Fibroblast of villous mesenchyme (primary cell): ENCODE measurements around the gene HIF3A. TPM values are rescaled to one million over a fixed set of nuclear protein-coding genes. Genes with fewer than 3 reads are reported as not detected.
A peak's percentile ranks its signal among the peaks of the same experiment; 100 is the strongest.
"Not testable (repeated sequence)": the region's sequence is repeated elsewhere in the genome, so short reads cannot be mapped to it uniquely, and the experiment has no call there.

Source experiments
- DNase-seq: peaks from one replicate; pipeline ENCODE4 v3.0.0-alpha.2; 2010; ENCODE audit warnings: low read depth
- H3K4me3 ChIP-seq: 2 replicates; pipeline ENCODE4 v1.5.1; 2011; ENCODE audit warnings: low read depth, mild to moderate bottlenecking, low read length
- total RNA-seq: library from RNA; depleted of rRNA; stranded (reverse); fragments of >200 nt; gene quantifications from 2 replicates; pipeline ENCODE4 v1.2.3, GENCODE V29; 2012
- TF ChIP-seq, protein P1 (sequence below): IDR thresholded peaks from 2 replicates; pipeline ENCODE4 v1.5.1; 2012; ENCODE audit warnings: low read depth, mild to moderate bottlenecking, low read length; ENCODE audit not compliant: insufficient read depth

HIF3A gene
- total RNA-seq, result 0.43 and 0.64 TPM in 2 replicates

DNA sequence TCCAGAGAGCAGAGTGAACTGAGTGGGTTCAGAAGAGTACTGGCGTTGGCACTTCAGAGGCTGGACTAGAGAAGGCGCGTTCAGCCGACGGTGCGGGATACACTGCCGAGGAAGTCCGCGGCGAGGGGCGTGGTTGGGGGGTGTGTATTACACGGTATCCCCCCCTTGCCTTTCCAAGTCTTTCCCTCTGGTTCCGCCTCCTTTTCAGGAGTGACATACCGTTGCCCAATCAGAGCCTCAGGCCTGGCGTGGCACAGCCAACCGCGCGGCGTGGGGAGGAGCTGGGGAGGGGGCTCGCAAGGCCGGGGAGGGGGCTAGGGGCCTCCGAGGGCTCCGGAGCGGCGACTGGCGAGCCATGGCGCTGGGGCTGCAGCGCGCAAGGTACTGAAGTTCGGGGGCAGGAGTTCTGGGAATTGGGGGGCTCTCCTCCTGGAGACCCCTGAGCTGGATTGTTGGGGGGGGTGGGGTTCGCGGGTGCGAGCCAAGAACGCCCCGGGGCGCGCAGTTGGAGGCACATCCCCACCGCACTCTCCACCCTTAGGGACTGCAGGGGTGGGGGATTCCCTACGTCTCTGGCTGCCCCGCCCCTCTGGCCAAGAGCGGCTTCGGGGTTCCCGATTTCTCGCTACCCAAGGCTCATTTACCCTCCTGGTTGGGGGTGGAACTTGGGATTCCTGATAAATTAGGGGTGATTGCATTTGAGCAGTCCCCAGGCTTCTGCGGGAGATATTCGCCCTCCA, at the start of gene HIF3A:
Gene HIF3A (plus strand): TSS at position 321 of the 740 bp plus-strand sequence. CDS start 35 bp downstream, at position 356.
- H3K4me3 ChIP-seq, result peak within 1 kb of the TSS; percentile 60
- TF ChIP-seq, protein P1, sequence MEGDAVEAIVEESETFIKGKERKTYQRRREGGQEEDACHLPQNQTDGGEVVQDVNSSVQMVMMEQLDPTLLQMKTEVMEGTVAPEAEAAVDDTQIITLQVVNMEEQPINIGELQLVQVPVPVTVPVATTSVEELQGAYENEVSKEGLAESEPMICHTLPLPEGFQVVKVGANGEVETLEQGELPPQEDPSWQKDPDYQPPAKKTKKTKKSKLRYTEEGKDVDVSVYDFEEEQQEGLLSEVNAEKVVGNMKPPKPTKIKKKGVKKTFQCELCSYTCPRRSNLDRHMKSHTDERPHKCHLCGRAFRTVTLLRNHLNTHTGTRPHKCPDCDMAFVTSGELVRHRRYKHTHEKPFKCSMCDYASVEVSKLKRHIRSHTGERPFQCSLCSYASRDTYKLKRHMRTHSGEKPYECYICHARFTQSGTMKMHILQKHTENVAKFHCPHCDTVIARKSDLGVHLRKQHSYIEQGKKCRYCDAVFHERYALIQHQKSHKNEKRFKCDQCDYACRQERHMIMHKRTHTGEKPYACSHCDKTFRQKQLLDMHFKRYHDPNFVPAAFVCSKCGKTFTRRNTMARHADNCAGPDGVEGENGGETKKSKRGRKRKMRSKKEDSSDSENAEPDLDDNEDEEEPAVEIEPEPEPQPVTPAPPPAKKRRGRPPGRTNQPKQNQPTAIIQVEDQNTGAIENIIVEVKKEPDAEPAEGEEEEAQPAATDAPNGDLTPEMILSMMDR, result no peak
- peak; percentile 71 for DNase-seq

DNA sequence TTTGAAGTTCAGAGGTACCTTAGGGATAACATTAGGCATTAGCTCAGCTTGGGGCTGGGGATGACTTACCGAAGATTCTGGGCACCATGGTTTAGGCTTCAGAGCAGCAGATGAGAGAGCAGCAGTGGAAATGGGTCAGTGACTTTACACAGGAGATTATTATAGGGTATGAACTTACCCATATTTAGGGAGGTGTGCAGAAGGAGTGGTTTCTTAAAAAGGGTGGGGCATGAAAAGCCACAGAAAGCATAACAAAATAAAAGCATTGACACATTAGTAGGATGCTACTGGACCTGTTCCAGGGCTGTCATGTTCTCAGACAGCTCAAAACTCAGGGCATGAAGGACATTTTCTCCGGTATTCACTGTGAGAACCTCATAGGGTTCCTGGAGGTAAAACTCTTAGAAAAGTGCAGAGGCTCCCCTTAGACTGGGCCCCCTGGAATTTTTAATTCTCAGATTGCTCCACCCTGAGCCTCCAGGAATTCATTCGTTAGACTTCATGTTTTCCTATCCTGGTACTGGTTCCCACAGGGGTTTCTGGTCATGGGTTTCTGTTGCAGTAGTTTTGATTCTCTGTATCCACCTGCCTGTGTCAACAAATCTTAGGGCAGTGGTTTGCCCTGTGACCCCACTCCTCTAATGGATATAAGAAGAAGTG, 46.6 kb upstream of the HIF3A start:
- TF ChIP-seq, protein P1, result no peak
- DNase-seq, result no peak
- no peak overlapping the region for H3K4me3 ChIP-seq

DNA sequence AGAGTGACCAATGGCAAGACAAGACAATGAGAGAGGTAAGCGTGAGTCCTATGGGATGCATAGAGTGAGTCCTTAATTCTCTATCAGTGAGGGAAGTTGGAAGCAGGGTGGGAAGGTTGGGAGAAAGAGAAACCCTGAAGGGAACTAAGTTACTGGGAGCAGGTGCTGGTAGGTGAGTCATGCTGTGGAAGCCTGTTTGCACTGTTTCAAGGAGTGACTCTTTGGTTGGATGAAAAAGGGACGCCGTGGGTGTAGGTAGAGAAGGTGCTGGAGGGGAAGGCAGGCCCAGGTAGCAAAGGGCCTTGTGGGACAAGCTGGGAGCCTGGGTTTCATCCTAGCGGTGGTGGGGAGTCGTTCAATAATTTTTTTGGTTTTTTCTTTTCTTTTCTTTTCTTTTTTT, 45.4 kb upstream of the HIF3A start:
- TF ChIP-seq, protein P1, result no peak

DNA sequence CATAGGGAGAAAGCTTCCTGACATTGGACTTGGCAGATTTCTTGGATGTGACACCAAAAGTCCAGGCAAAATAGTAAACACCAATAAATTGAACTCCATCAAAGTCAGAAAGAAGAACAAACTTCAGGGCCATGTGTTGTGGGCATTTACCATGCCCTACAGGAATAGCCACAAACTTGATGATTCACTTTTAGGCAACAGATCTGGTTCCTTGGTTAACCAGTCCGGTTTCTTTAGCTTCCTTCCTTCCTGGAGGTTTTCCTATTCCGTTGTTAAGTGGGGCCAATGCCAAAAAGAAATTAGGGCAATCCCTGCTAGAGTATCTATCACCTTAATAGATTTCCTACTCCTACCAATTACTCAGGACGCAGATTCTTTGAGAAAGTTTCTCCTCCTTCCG, 42.1 kb upstream of the HIF3A start:
- DNase-seq, result no peak
- TF ChIP-seq, protein P1, result no peak
- H3K4me3 ChIP-seq, result no peak overlapping the region

More for the DNA sequence above, 45.4 kb upstream of the HIF3A start:
- DNase-seq, result no peak
- no peak overlapping the region for H3K4me3 ChIP-seq

DNA sequence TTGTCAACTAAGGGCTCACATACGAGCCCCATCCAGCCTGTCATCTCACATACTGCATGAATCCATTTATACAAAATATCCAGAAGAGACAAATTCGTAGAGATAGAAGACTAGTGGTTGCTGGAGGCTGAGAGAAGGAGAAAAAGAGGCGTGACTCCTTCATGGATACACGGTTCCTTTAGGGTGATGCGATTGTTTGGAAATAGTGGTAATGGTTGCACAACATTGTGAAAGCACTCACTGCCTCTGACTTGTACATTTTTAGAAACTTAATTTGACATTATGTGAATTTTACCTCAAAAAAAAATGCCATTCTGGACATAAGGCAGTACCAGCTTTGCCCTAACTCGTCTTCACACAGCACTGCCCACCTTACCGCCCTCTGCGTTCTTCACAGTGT, 40.0 kb upstream of the HIF3A start:
- no peak overlapping the region for H3K4me3 ChIP-seq
- TF ChIP-seq, protein P1, result no peak
- DNase-seq, result peak; percentile 42

DNA sequence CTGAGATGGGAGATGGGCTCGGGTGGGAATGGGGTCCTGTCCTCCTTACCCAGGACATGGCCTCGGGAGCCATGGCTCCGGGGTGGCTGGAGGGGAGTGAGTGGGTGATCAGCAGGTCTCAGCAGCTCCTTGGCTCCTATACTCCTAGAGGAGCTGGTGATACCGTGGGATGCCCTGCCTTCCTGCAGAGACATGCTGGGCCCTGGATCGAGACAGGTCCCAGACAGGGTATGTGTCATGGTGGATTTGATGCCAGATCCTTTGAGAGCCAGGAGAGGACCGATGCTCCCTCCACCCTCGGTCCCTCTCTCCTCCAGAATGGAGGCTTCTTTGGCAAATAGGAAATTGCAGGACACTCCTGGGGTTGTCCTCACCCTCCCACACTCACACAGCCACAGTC, 35.3 kb upstream of the HIF3A start:
- not testable (repeated sequence) for DNase-seq, H3K4me3 ChIP-seq

DNA sequence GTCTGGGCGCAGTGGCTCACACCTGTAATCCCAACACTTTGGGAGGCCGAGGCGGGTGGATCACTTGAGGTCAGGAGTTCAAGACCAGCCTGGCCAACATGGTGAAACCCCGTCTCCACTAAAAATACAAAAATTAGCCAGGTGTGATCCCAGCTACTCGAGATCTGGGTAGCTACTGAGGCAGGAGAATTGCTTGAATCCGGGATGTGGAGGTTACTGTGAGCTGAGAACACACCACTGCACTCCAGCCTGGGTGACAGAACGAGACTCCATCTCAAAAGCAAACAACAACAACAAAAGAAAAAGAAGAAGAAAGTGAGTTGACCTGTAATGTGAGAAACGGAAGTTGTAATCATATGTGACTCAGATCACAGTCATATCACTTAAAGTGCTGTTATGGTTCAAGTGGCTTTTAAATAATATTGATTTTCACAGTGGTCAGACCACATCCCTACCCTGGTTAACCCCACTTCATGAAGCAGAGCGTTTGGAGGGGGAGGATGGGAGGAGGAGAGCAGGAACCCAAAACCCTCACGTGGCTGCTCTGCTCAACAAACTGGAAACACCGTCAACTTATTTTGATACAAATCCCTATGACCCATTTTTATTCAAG, 34.1 kb upstream of the HIF3A start:
- DNase-seq, result peak; percentile 7

DNA sequence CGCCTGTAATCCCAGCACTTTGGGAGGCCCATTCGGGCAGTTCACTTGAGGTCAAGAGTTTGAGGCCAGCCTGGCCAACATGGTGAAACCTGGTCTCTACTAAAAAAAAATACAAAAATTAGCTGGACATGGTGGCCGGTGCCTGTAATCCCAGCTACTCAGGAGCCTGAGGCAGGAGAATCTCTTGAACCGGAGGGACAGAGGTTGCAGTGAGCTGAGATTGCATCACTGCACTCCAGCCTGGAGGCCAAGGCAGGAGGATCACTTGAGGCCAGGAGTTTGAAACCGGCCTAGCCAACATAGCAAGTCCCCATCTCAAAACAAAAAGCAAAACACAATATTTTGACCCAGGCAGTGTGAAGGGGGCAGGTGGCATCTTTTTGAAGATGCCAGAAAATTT, 32.0 kb upstream of the HIF3A start:
- not testable (repeated sequence) for DNase-seq, H3K4me3 ChIP-seq

More for the DNA sequence above, 34.1 kb upstream of the HIF3A start:
- not testable (repeated sequence) for H3K4me3 ChIP-seq
